Body of pancreas (tissue), 4 donors: ENCODE results near the gene ZEB1. TPM values are rescaled to one million over a fixed set of nuclear protein-coding genes. Genes with fewer than 3 reads are reported as not detected.

Source experiments
- ATAC-seq: fragments of 150-250 bp; one replicate; pipeline ENCODE4 v1.9.1; 2016
- DNase-seq, 4 donors: peaks; one replicate each; pipeline ENCODE4 v3.0.0-alpha.2; 2019
- H3K27ac ChIP-seq, 4 donors: fragments of 200-600 bp; sonication (generic); 1 replicate in 3 of 4; 2 replicates in 1 of 4; pipeline versions ENCODE4 v1.5.1 to v1.6.1; 2016 to 2019; ENCODE audit warnings: mild to moderate bottlenecking in 1 of 4, mixed read lengths in 1 of 4, moderate library complexity in 1 of 4
- H3K27me3 ChIP-seq, 2 donors: fragments of 200-600 bp; sonication (generic); one replicate each; pipeline ENCODE4 v1.6.0; 2016; ENCODE audit warnings: mild to moderate bottlenecking in 1 of 2
- H3K36me3 ChIP-seq, 2 donors: fragments of 200-600 bp; sonication (generic); replicated peaks in 1 of 2; 2 replicates each; pipeline ENCODE4 v1.5.1; 2016; ENCODE audit warnings: low read depth in 2 of 2; ENCODE audit not compliant: insufficient read depth in 1 of 2
- H3K4me1 ChIP-seq: fragments of 200-600 bp; sonication (generic); one replicate; pipeline ENCODE4 v1.6.0; 2016
- H3K4me3 ChIP-seq, 2 donors: fragments of 200-600 bp; sonication (generic); 1 replicate in 1 of 2; 2 replicates in 1 of 2; pipeline ENCODE4 v1.5.1; 2016 to 2019
- H3K9me3 ChIP-seq, 3 donors: fragments of 200-600 bp; sonication (generic); 1 replicate in 2 of 3; 2 replicates in 1 of 3; pipeline ENCODE4 v1.5.1; 2016
- POLR2A ChIP-seq, 3 donors: fragments of 450-650 bp; IDR thresholded peaks; one replicate each; pipeline ENCODE4 v1.6.1; 2016; ENCODE audit warnings: antibody characterized with exemption in 3 of 3, mild to moderate bottlenecking in 2 of 3
- WGBS, 2 donors: methylation state at CpG; one replicate each; pipeline ENCODE4 v1.1.5; 2017; 5-methylcytosine and 5-hydroxymethylcytosine counted together
- intact Hi-C: fragments of 100-400 bp; cut with DNase I; formaldehyde crosslinking; loops from one replicate; pipeline ENCODE4 v1.15.1; 2023
- total RNA-seq, 2 donors: library from RNA; depleted of rRNA; stranded (reverse); fragments of >200 nt; gene quantifications; one replicate each; pipeline ENCODE4 v1.1.0, GENCODE V29; 2016
- TF ChIP-seq, protein P1 (sequence below), 7 experiments: fragments of 450-650 bp in 4 of 7; fragments of 200-600 bp in 3 of 7; sonication (generic) in 3 of 7; IDR thresholded peaks; one replicate each; pipeline ENCODE4 v1.5.1; 2016 to 2019; ENCODE audit warnings: antibody characterized with exemption in 7 of 7

The ZEB1 gene
- total RNA-seq, 2 donors from 2014 or later = 9.9 to 21.0 TPM

GRCh38 chr10:31350891-31351290 is 31.9 kb downstream of the ZEB1 start:
- TF ChIP-seq POLR2A (IDR thresholded peaks at IDR 0.05) = no peak
- TF ChIP-seq, protein P1, sequence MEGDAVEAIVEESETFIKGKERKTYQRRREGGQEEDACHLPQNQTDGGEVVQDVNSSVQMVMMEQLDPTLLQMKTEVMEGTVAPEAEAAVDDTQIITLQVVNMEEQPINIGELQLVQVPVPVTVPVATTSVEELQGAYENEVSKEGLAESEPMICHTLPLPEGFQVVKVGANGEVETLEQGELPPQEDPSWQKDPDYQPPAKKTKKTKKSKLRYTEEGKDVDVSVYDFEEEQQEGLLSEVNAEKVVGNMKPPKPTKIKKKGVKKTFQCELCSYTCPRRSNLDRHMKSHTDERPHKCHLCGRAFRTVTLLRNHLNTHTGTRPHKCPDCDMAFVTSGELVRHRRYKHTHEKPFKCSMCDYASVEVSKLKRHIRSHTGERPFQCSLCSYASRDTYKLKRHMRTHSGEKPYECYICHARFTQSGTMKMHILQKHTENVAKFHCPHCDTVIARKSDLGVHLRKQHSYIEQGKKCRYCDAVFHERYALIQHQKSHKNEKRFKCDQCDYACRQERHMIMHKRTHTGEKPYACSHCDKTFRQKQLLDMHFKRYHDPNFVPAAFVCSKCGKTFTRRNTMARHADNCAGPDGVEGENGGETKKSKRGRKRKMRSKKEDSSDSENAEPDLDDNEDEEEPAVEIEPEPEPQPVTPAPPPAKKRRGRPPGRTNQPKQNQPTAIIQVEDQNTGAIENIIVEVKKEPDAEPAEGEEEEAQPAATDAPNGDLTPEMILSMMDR (IDR thresholded peaks at IDR 0.05) = no peak
- Histone ChIP-seq H3K4me1 (peaks cover 8% of the 10 kb centered on the region), H3K4me3 (no peak overlapping the region), H3K9me3 (peaks cover 0 to 5% (median 0%) of the 10 kb centered on the region in 3 donors), H3K27ac (no peak overlapping the region), H3K36me3 (no peaks in the 10 kb centered on the region), H3K27me3 (no peaks in the 10 kb centered on the region)
- ATAC-seq (no peak), DNase-seq (no peak)
- 94 to 100% methylated on average over 1 of the region's 1 CpG for WGBS, 2 donors
- intact Hi-C loops = no loop called here

GRCh38 chr10:31352436-31353226 is 33.6 kb downstream of the ZEB1 start:
- H3K27me3 ChIP-seq = no peaks in the 10 kb centered on the region
- DNase-seq = no peak

DNA sequence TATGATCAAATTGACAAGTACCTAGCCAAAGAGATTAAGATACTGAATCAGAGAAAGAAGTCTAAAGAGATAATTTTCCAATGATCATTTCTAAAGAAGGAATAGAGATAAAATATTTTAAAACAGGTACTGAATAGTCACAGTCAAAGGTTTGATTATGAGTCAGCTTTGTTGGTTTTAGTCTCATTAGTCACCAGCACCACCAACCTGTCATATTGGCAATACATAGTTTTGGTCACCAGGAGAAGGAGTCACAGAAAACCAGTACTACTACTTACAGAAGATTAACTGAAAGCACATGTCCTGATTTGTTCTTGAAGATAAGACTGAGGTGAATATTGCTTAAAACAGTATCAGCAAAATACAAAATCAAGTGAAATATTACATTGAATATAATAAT is 34.6 kb downstream of the ZEB1 start:
- Histone ChIP-seq H3K27me3 (no peaks in the 10 kb centered on the region), H3K27ac (no peak overlapping the region), H3K9me3 (peaks cover 0 to 5% (median 0%) of the 10 kb centered on the region in 3 donors), H3K4me1 (peaks cover 8% of the 10 kb centered on the region), H3K36me3 (no peaks in the 10 kb centered on the region), H3K4me3 (no peak overlapping the region)
- intact Hi-C loops = no loop called here
- ATAC-seq = peak; percentile 47
- no peak for TF ChIP-seq POLR2A (IDR thresholded peaks at IDR 0.05)
- TF ChIP-seq, protein P1 (IDR thresholded peaks at IDR 0.05) = peak in 3 of 7 experiments; percentile 17 to 35 (median 35)
- DNase-seq = no peak

More at GRCh38 chr10:31352436-31353226, 33.6 kb downstream of the ZEB1 start:
- TF ChIP-seq POLR2A (IDR thresholded peaks at IDR 0.05) = no peak
- TF ChIP-seq, protein P1 (IDR thresholded peaks at IDR 0.05) = no peak
- H3K36me3 ChIP-seq = no peaks in the 10 kb centered on the region
- intact Hi-C loops = no loop called here
- ATAC-seq = no peak
- H3K4me1 ChIP-seq = peaks cover 8% of the 10 kb centered on the region
- no peak overlapping the region for H3K27ac ChIP-seq
- H3K9me3 ChIP-seq = peaks cover 0 to 5% (median 0%) of the 10 kb centered on the region in 3 donors
- no peak overlapping the region for H3K4me3 ChIP-seq
- 89 to 90% methylated on average over 2 of the region's 2 CpGs for WGBS, 2 donors

DNA sequence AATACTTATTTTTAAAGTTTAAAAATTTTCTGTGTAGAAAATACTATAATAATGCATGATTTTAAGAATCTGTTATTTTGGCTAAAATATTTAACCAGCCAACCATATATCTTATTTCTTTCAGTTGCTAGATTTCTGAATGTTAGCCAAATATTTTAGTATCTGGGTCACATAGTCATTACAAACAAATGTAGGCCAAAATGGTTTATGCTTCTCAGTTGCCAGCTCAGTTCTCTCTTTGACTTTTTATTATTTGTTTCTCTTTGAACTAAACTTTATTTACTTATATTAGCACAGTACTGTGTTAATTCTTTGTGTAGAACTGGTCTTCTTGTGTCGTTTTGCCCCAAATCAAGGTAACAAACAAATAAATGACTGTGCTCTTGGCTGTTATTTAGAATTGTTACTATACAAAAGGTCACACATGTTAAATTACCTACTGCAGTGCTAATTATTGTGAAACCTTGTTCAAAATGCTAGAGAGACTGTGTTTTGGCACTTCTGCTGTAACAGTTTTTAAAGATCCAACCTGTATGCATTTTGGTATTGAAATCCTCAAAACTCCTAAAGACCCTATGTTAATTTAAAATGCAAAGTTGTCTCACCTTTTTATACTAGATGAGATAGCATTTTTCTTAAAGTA is 39.8 kb downstream of the ZEB1 start:
- TF ChIP-seq POLR2A (IDR thresholded peaks at IDR 0.05) = no peak
- TF ChIP-seq, protein P1 (IDR thresholded peaks at IDR 0.05) = no peak
- DNase-seq = no peak
- Histone ChIP-seq H3K27me3 (no peaks in the 10 kb centered on the region), H3K36me3 (no peaks in the 10 kb centered on the region), H3K9me3 (peaks cover 0 to 11% (median 0%) of the 10 kb centered on the region in 3 donors), H3K4me1 (peaks cover 3% of the 10 kb centered on the region), H3K27ac (no peak overlapping the region), H3K4me3 (no peak overlapping the region)
- intact Hi-C loops = no loop called here
- no peak for ATAC-seq
- WGBS, 2 donors = 33 to 52% methylated on average over 1 of the region's 1 CpG
